Mucosa of rectum (tissue), 2 donors: ENCODE results near the gene AK5.

ENCODE experiments used
- H3K27ac ChIP-seq, 2 donors: one replicate each; pipeline ENCODE4 v1.7.0; 2013; ENCODE audit warnings: inconsistent platforms in 2 of 2, low read depth in 2 of 2, low read length in 2 of 2
- H3K27me3 ChIP-seq, 2 donors: one replicate each; pipeline ENCODE4 v1.7.0; 2013; ENCODE audit warnings: low read length in 2 of 2; ENCODE audit not compliant: control insufficient read depth in 2 of 2, insufficient read depth in 2 of 2
- H3K36me3 ChIP-seq, 2 donors: one replicate each; pipeline ENCODE4 v1.7.0; 2013; ENCODE audit warnings: low read length in 2 of 2; ENCODE audit not compliant: control insufficient read depth in 2 of 2, insufficient read depth in 2 of 2
- H3K4me1 ChIP-seq, 2 donors: one replicate each; pipeline ENCODE4 v1.7.0; 2013; ENCODE audit warnings: low read length in 2 of 2, mild to moderate bottlenecking in 1 of 2; ENCODE audit not compliant: control insufficient read depth in 2 of 2, insufficient read depth in 2 of 2
- H3K4me3 ChIP-seq, 2 donors: one replicate each; pipeline ENCODE4 v1.7.0; 2013; ENCODE audit warnings: low read length in 2 of 2
- H3K9ac ChIP-seq, 2 donors: one replicate each; pipeline ENCODE4 v1.7.0; 2013; ENCODE audit warnings: low read length in 2 of 2, low read depth in 1 of 2, mild to moderate bottlenecking in 1 of 2
- H3K9me3 ChIP-seq, 2 donors: one replicate each; pipeline ENCODE4 v1.7.0; 2013; ENCODE audit warnings: low read length in 2 of 2; ENCODE audit not compliant: control insufficient read depth in 2 of 2
- donor health status: healthy.
- donor health status: Normal muscosa, but diverticular disease.

AK5 gene

DNA sequence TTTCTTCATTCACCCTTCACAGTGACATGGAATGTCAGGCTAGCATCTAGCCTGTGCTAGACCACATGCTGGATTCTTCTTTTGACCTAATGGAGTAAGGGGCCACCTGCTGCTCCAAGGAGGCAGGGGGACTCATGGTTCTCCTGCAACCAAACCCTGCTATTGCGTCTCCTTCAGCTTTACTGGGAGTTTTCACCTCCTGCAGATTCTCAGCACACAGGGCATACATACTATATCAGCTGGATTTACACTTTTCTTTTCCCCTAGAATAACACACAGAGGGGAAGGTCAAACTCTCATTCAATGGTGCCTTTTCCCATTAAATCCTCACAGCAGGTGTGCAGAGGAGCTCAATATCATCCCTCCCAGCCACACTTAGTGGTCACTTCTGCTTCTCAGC lies 16.6 kb upstream of the AK5 start:
- Histone ChIP-seq H3K27me3 (no peaks in the 10 kb centered on the region), H3K4me1 (no peaks in the 10 kb centered on the region), H3K27ac (no peak overlapping the region), H3K9me3 (no peaks in the 10 kb centered on the region), H3K4me3 (no peak overlapping the region), H3K36me3 (no peaks in the 10 kb centered on the region), H3K9ac (no peak overlapping the region)

DNA sequence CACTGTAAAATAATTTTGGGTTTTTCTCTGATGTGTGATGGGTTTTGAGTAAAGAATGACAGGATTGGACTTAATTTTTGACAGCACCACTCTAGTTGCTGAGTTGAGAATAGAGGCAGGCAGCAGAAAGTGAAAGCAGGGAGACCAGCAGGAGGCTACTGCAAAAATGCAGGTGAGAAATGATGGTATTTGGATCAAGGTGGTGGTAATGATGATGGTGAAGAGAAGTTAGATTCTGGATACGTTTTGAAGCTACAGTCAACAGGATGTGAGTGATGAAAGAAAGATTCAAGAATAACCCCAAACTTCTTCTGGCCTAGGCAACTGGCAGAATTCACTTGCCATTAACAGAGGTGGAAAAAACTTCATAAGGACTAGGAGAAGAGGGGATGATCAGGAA lies 14.8 kb upstream of the AK5 start:
- Histone ChIP-seq H3K27ac (no peak overlapping the region), H3K36me3 (no peaks in the 10 kb centered on the region), H3K4me3 (no peak overlapping the region), H3K4me1 (no peaks in the 10 kb centered on the region), H3K9ac (no peak overlapping the region), H3K27me3 (no peaks in the 10 kb centered on the region), H3K9me3 (no peaks in the 10 kb centered on the region)

DNA sequence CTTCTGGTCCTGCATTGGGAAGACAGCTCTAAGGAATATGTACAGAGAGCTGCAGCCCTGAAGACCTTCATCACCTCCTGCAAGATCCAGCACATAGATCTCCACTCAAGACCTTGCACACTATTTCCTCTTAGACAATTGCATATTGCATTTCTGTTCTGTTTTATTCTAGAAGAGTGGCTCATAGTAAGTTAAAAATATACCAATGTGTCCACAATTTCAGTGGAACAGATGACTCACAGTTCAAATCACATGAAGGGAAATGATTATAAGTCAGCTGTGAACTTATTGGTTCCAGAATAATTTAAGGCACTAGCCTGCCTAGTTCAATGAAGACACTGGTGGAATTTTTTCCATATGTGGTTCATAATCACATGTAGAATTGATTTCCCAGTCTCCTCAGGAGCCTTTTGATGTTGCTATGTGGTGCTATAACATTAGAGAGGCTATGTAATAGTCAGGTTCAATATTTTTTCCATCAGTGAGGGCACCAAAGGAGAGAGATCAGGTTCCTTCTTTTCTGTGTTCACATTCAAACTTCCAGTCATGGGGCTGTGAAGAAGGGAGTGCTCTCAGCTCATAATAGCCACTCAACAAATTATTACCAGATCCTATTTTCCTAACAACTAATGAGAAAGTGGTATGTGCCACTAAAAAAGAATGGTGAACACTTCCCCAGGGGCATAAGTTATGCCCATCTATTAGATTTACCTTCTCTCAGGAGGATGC lies 9.8 kb upstream of the AK5 start:
- Histone ChIP-seq H3K27ac (no peak overlapping the region), H3K9ac (no peak overlapping the region), H3K4me3 (no peak overlapping the region), H3K36me3 (no peaks in the 10 kb centered on the region), H3K4me1 (no peaks in the 10 kb centered on the region), H3K27me3 (no peaks in the 10 kb centered on the region), H3K9me3 (no peaks in the 10 kb centered on the region)

DNA sequence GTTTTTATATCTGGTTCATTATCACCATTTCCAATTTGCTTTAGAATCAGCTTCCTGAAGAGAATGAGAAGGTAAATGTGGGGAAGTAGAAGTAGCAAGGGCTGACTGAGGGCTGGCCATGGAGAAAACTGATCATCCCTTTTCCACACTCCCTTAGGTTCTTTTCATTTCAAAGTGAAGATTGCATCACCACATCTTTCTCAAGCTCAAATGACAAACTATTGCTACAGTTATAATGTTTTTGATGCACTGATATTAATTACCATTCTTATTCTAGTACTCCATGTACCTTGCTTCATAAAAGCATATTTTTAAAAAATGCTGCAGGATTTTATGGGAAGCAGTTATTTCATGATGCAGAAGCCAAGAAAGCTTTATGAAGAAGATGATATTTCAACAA lies 7.9 kb upstream of the AK5 start:
- no peak overlapping the region for H3K9ac ChIP-seq

DNA sequence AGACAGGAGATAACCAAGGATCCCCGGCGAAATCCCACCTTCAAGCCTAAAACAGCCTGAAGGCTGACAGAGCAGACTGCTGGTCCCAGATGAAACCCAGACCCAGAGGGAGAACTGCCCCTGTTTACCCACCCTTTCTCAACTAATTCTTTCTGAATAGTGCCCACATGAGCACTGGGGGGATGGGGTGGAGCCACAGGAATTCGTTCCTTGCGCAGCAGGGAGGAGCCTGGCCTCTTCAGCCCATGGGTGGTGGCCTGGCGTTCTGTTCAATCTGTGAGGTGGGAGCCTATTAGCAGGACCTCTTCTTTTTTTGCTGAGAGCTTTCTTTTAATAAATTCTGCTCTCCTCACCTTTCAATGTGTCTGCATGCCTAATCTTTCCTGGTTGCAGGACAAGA lies 6.6 kb upstream of the AK5 start:
- Histone ChIP-seq H3K9me3 (no peaks in the 10 kb centered on the region), H3K4me3 (no peak overlapping the region), H3K9ac (no peak overlapping the region), H3K4me1 (no peaks in the 10 kb centered on the region), H3K27ac (no peak overlapping the region), H3K27me3 (peaks cover 0 to 2% of the 10 kb centered on the region in 2 donors), H3K36me3 (no peaks in the 10 kb centered on the region)

More for the DNA sequence above, 7.9 kb upstream of the AK5 start:
- Histone ChIP-seq H3K27ac (no peak overlapping the region), H3K4me3 (no peak overlapping the region), H3K9me3 (no peaks in the 10 kb centered on the region), H3K27me3 (no peaks in the 10 kb centered on the region), H3K36me3 (no peaks in the 10 kb centered on the region), H3K4me1 (no peaks in the 10 kb centered on the region)

DNA sequence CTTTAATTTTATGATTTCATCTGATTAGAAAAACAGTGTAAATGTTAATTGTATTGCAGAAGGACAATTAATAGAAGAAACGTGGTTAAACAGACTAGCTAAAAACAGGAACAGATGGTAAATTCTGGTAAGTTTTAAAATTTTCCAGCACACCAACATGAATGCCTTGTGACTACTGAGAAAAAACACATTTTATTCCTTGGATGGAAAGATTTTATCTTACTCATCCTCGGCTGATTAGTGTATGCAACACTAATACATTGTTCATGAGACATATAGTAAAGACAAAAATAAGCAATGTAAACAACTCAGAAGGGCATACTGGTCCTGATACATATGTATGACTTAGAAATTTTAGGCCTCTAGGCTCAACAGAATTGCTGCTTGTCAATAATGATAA lies 4.9 kb upstream of the AK5 start:
- H3K9ac ChIP-seq = no peak overlapping the region
- H3K4me3 ChIP-seq = no peak overlapping the region
- H3K9me3 ChIP-seq = no peaks in the 10 kb centered on the region
- H3K27ac ChIP-seq = no peak overlapping the region
- peaks cover 9 to 12% of the 10 kb centered on the region in 2 donors for H3K27me3 ChIP-seq
- H3K4me1 ChIP-seq = no peaks in the 10 kb centered on the region
- no peaks in the 10 kb centered on the region for H3K36me3 ChIP-seq

DNA sequence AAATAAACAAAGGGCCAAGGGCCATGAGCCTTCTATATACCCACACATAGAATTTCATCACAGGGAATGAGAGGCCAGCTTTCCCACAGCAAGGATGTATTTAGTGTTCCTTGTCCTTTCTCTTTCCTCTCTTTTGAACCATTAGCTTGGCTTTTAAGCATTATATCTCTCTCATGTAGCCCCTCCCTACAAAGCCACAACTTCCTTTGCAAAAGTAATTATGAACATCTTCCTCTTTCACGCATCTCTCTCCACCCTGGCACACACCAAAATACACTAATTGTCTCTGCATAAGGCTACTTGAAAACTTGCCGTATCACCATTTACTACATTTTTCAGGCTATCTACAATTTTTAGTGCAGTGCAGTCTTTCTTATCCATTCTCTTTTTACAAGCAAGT lies 1.9 kb upstream of the AK5 start:
- no peak overlapping the region for H3K27ac ChIP-seq

DNA sequence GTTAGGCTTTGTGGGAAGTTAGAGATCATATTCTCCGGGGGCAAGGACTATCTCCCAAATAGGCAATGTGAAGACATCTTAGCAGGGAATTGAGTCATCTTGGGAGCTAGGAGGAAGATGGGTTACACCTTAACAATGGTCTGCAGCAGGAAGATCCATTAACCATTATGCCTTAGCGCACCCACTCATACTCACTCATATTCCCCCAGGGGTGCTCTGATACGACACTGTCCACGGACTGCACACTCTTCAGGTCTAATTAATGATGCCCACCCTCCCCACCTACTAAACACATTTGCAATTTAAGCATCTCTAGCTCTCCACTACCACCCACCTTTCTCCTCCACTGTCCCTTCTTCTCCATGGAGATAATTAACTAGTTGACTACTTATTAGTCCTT lies 857 bp upstream of the AK5 start:
- no peaks in the 10 kb centered on the region for H3K9me3 ChIP-seq
- peaks cover 25 to 29% of the 10 kb centered on the region in 2 donors for H3K27me3 ChIP-seq
- no peak overlapping the region for H3K9ac ChIP-seq

More for the DNA sequence above, 1.9 kb upstream of the AK5 start:
- Histone ChIP-seq H3K27me3 (peaks cover 25 to 29% of the 10 kb centered on the region in 2 donors), H3K4me3 (no peak overlapping the region), H3K9me3 (no peaks in the 10 kb centered on the region), H3K9ac (no peak overlapping the region), H3K36me3 (no peaks in the 10 kb centered on the region), H3K4me1 (no peaks in the 10 kb centered on the region)

DNA sequence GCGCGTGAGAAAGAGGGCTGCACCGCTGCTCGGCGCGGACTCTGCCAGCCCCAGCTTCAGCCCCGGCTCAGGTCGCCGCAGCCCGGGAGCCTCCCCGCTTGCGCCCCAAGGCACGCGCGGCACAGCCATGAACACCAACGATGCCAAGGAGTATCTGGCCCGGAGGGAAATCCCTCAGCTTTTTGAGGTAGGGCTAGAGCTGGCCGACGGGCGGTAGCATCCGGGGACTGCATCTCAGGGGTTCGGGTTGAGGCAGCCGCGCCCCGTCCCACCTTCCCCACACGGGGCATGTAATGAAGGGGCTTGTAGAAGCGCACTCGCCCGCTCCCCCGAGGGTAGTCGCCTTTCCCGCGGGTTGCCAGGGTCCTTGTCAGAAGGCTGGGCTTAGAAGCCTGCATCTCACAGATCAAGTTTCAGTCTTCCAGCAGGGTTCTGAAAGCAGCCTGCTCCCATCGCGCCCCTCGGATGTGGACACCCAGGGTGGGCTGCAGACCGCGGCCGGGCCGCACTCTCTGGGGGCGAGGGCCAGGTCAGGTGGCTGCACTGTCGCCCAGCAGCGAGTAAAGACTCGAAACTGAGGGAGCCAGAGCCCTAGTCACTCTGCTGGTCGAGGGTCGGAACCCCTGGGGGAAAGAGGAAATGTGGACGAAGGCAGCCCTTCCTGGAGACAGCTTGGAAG lies 507 bp downstream of the AK5 start:
- Histone ChIP-seq H3K9me3 (no peaks in the 10 kb centered on the region), H3K27ac (no peak overlapping the region), H3K27me3 (peaks cover 25 to 29% of the 10 kb centered on the region in 2 donors), H3K9ac (no peak overlapping the region), H3K36me3 (no peaks in the 10 kb centered on the region), H3K4me3 (peak overlapping the region; percentile 53 to 57), H3K4me1 (no peaks in the 10 kb centered on the region)

More for the DNA sequence above, 857 bp upstream of the AK5 start:
- Histone ChIP-seq H3K4me3 (no peak overlapping the region), H3K27ac (no peak overlapping the region), H3K36me3 (no peaks in the 10 kb centered on the region), H3K4me1 (no peaks in the 10 kb centered on the region)

DNA sequence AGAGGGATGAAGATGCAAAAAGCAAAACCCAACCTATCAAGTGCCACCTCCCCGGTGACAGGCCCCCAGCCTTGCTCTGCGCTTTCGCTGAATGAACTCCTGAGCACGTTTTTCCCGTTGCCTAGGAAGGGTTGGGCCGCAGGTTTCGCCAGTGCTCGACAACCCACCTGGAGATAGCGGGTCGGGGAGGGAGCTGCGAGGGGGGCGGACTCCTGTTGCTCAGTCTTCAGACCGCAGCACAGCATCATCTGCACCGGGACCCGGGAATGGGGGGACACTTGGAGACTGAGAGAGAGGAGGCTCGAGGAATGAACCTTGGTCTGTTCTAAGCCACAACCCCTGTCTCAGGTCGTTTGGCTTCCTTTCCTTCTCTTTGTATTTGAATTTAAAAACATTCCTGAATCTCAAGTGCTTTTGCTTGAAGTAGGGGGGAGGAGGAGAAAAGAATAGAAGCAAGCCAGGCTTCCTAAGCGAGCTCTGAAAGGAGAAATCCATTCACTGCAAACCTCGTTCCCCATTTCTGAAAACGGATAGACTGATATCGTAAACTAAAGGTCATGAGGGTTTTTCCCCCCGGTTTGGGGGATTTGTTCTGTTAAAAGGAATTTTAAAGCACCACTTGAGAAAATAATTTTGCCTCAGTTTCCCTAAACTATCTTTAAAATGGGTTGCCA lies 1.2 kb downstream of the AK5 start:
- Histone ChIP-seq H3K9me3 (no peaks in the 10 kb centered on the region), H3K4me3 (peak overlapping the region; percentile 53 to 57), H3K27me3 (peaks cover 25 to 29% of the 10 kb centered on the region in 2 donors), H3K27ac (no peak overlapping the region), H3K4me1 (no peaks in the 10 kb centered on the region), H3K9ac (no peak overlapping the region), H3K36me3 (no peaks in the 10 kb centered on the region)
